IMR-90 (cell line): ENCODE data around the gene CACNG6. TPM values are rescaled to one million over a fixed set of nuclear protein-coding genes. Genes with fewer than 3 reads are reported as not detected.

Experiments used
- ATAC-seq: fragments of 200-7000 bp; cut with Tn5 transposase; 2 replicates; pipeline ENCODE4 v1.9.1; 2020; ENCODE audit warnings: low read depth, mild to moderate bottlenecking, moderate library complexity
- BruUV-seq: library from RNA; stranded (reverse); fragments of 400-500 nt; replicated peaks from 2 replicates; lab custom pipeline; 2021; lab: Mats Ljungman, UMichigan
- CTCF ChIA-PET: fragments of 300-600 bp; formaldehyde crosslinking; extraction: SDS; loops from one replicate; lab custom pipeline; 2021; ENCODE audit warnings: antibody characterized with exemption; lab: Yijun Ruan, JAX
- POLR2A ChIA-PET: fragments of 300-600 bp; sonication (Branson Sonifier 250); formaldehyde crosslinking; loops from one replicate; lab custom pipeline; 2022; ENCODE audit warnings: antibody characterized with exemption; ENCODE audit not compliant: unreplicated experiment; lab: Charles Lee
- DNase-seq: peaks from one replicate; pipeline ENCODE4 v3.0.0; 2013
- H2AFZ ChIP-seq: replicated peaks from 2 replicates; pipeline ENCODE3; 2013; ENCODE audit warnings: low read length, mild to moderate bottlenecking; ENCODE audit not compliant: poor library complexity
- H2AK5ac ChIP-seq: 2 replicates; pipeline ENCODE4 v1.6.1; 2013; ENCODE audit warnings: low read depth, low read length, inconsistent platforms
- H2AK9ac ChIP-seq: replicated peaks from 2 replicates; pipeline ENCODE3; 2013; ENCODE audit warnings: mild to moderate bottlenecking, low read depth, low read length, moderate library complexity; ENCODE audit not compliant: poor library complexity
- H2BK120ac ChIP-seq: 2 replicates; pipeline ENCODE4 v1.6.1; 2013; ENCODE audit warnings: low read depth, low read length, inconsistent platforms
- H2BK15ac ChIP-seq: 3 replicates; pipeline ENCODE4 v1.6.1; 2013; ENCODE audit warnings: low read depth, low read length, inconsistent platforms
- H2BK20ac ChIP-seq: 2 replicates; pipeline ENCODE4 v1.6.1; 2013; ENCODE audit warnings: low read depth, mild to moderate bottlenecking, inconsistent platforms, low read length, moderate library complexity
- H2BK5ac ChIP-seq: 2 replicates; pipeline ENCODE4 v1.6.1; 2013; ENCODE audit warnings: mild to moderate bottlenecking, low read depth, low read length, inconsistent platforms; ENCODE audit not compliant: poor library complexity, severe bottlenecking
- H3K14ac ChIP-seq: replicated peaks from 2 replicates; pipeline ENCODE4 v1.6.1; 2013; ENCODE audit warnings: low read depth, low read length, inconsistent platforms
- H3K18ac ChIP-seq: 2 replicates; pipeline ENCODE4 v1.6.1; 2013; ENCODE audit warnings: low read depth, low read length, control low read depth
- H3K23ac ChIP-seq: 2 replicates; pipeline ENCODE4 v1.6.1; 2013; ENCODE audit warnings: low read depth, low read length, inconsistent platforms
- H3K27ac ChIP-seq: 2 replicates; pipeline ENCODE4 v1.5.1; 2013; ENCODE audit warnings: mild to moderate bottlenecking, control low read depth, low read length; ENCODE audit not compliant: insufficient read depth
- H3K27me3 ChIP-seq: 2 replicates; pipeline ENCODE4 v1.6.1; 2013; ENCODE audit warnings: low read length; ENCODE audit not compliant: control insufficient read depth, insufficient read depth
- H3K36me3 ChIP-seq: 2 replicates; pipeline ENCODE4 v1.6.1; 2013; ENCODE audit warnings: low read length, mixed read lengths; ENCODE audit not compliant: control insufficient read depth, insufficient read depth
- H3K4ac ChIP-seq: 2 replicates; pipeline ENCODE4 v1.6.1; 2013; ENCODE audit warnings: low read depth, low read length, inconsistent platforms
- H3K4me1 ChIP-seq: 2 replicates; pipeline ENCODE4 v1.6.1; 2013; ENCODE audit warnings: low read length, mixed read lengths; ENCODE audit not compliant: control insufficient read depth, insufficient read depth
- H3K4me2 ChIP-seq: 2 replicates; pipeline ENCODE4 v1.6.1; 2013; ENCODE audit warnings: low read depth, mild to moderate bottlenecking, control low read depth, low read length, moderate library complexity
- H3K4me3 ChIP-seq: 2 replicates; pipeline ENCODE4 v1.5.1; 2013; ENCODE audit warnings: low read depth, mild to moderate bottlenecking, control low read depth, low read length, moderate library complexity; ENCODE audit not compliant: insufficient read depth
- H3K56ac ChIP-seq: 2 replicates; pipeline ENCODE4 v1.6.1; 2013; ENCODE audit warnings: low read length, inconsistent platforms; ENCODE audit not compliant: insufficient read depth; ENCODE audit errors: extremely low read depth
- H3K79me1 ChIP-seq, 2 experiments: 2 replicates each; pipeline ENCODE4 v1.6.1; 2013; ENCODE audit warnings: low read length in 2 of 2, inconsistent platforms in 1 of 2, low read depth in 1 of 2
- H3K9ac ChIP-seq: 2 replicates; pipeline ENCODE4 v1.6.1; 2013; ENCODE audit warnings: low read depth, low read length, control low read depth
- H3K9me1 ChIP-seq: 2 replicates; pipeline ENCODE4 v1.6.1; 2013; ENCODE audit warnings: low read length, inconsistent platforms; ENCODE audit not compliant: insufficient read depth
- H3K9me3 ChIP-seq: 2 replicates; pipeline ENCODE4 v1.6.1; 2013; ENCODE audit warnings: low read length; ENCODE audit not compliant: control insufficient read depth, insufficient read depth
- H4K20me1 ChIP-seq: 2 replicates; pipeline ENCODE4 v1.6.1; 2013; ENCODE audit warnings: low read length, inconsistent platforms; ENCODE audit not compliant: insufficient read depth
- H4K5ac ChIP-seq: 2 replicates; pipeline ENCODE4 v1.6.1; 2013; ENCODE audit warnings: mild to moderate bottlenecking, low read depth, low read length, control low read depth
- H4K8ac ChIP-seq, 2 experiments: 2 replicates each; pipeline ENCODE4 v1.6.1; 2013; ENCODE audit warnings: low read depth in 2 of 2, low read length in 2 of 2, control low read depth in 1 of 2, inconsistent platforms in 1 of 2
- H4K91ac ChIP-seq: 2 replicates; pipeline ENCODE4 v1.6.1; 2013; ENCODE audit warnings: low read depth, low read length, inconsistent platforms; ENCODE audit not compliant: insufficient read depth
- BHLHE40 ChIP-seq: fragments of 150-350 bp; IDR thresholded peaks from 2 replicates; pipeline ENCODE4 v1.6.1; 2016; ENCODE audit warnings: mild to moderate bottlenecking, low read depth, low read length
- CEBPB ChIP-seq: IDR thresholded peaks from 2 replicates; pipeline ENCODE4 v1.6.1; 2012; ENCODE audit warnings: low read depth, low read length, improper control_type of control experiment
- CHD1 ChIP-seq: IDR thresholded peaks from 2 replicates; pipeline ENCODE4 v1.6.1; 2012; ENCODE audit warnings: low read depth, low read length, improper control_type of control experiment
- FOS ChIP-seq: fragments of 150-350 bp; IDR thresholded peaks from 2 replicates; pipeline ENCODE4 v1.6.1; 2016; ENCODE audit warnings: low read depth, low read length
- MAFK ChIP-seq: IDR thresholded peaks from 2 replicates; pipeline ENCODE4 v1.6.1; 2012; ENCODE audit warnings: low read depth, low read length, improper control_type of control experiment
- MAZ ChIP-seq: IDR thresholded peaks from 2 replicates; pipeline ENCODE4 v1.6.1; 2012; ENCODE audit warnings: low read depth, mild to moderate bottlenecking, low read length, improper control_type of control experiment, moderate library complexity, borderline replicate concordance
- MXI1 ChIP-seq: IDR thresholded peaks from 2 replicates; pipeline ENCODE4 v1.6.1; 2012; ENCODE audit warnings: low read depth, mild to moderate bottlenecking, low read length, moderate library complexity, borderline replicate concordance
- NFE2L2 ChIP-seq: fragments of 150-350 bp; IDR thresholded peaks from 2 replicates; pipeline ENCODE4 v1.6.1; 2016; ENCODE audit warnings: low read depth, mild to moderate bottlenecking, low read length
- POLR2A ChIP-seq: IDR thresholded peaks from 2 replicates; pipeline ENCODE4 v1.6.1; 2012; ENCODE audit warnings: mild to moderate bottlenecking, low read depth, low read length
- RAD21 ChIP-seq: IDR thresholded peaks from 2 replicates; pipeline ENCODE4 v1.6.1; 2012; ENCODE audit warnings: low read length, improper control_type of control experiment
- RCOR1 ChIP-seq: IDR thresholded peaks from 2 replicates; pipeline ENCODE4 v1.6.1; 2012; ENCODE audit warnings: mild to moderate bottlenecking, low read length, improper control_type of control experiment; ENCODE audit not compliant: insufficient replicate concordance
- RFX5 ChIP-seq: IDR thresholded peaks from 2 replicates; pipeline ENCODE4 v1.8.0; 2012; ENCODE audit warnings: low read depth, mild to moderate bottlenecking, low read length, moderate library complexity
- SMC3 ChIP-seq: fragments of 150-350 bp; IDR thresholded peaks from 2 replicates; pipeline ENCODE4 v1.6.1; 2016; ENCODE audit warnings: low read depth, mild to moderate bottlenecking, antibody characterized with exemption, low read length, moderate library complexity
- WGBS, 2 experiments: methylation state at CpG; one replicate each; pipeline versions ENCODE4 v1.1.5 to v1.1.7; 2013; ENCODE audit warnings: missing lambda C conversion rate in 2 of 2; ENCODE audit not compliant: insufficient read length in 1 of 2; ENCODE audit errors: extremely low coverage in 2 of 2; 5-methylcytosine and 5-hydroxymethylcytosine counted together
- dilution Hi-C: fragments of 300-500 bp; cut with HindIII; formaldehyde crosslinking; loops from one replicate; pipeline ENCODE4 v1.14.3; 2018; ENCODE audit warnings: low sequenced_read_pairs; ENCODE audit not compliant: unreplicated experiment
- in situ Hi-C: fragments of 300-500 bp; cut with MboI; formaldehyde crosslinking; loops from 3 replicates; pipeline ENCODE4 v1.14.3; 2019; ENCODE audit warnings: low sequenced_read_pairs, inconsistent platforms, mixed read lengths
- intact Hi-C: fragments of 100-400 bp; cut with micrococcal nuclease; formaldehyde crosslinking; loops from 2 replicates; pipeline ENCODE4 v1.10.0; 2022
- polyA plus RNA-seq, 3 experiments: library from polyadenylated mRNA; depleted of rRNA; stranded (reverse); fragments of >200 nt; gene quantifications; 2 replicates each; pipeline ENCODE4 v1.2.3, GENCODE V29; 2012; ENCODE audit warnings: low replicate concordance in 1 of 3
- total RNA-seq: library from RNA; depleted of rRNA; stranded (reverse); fragments of >200 nt; gene quantifications from 2 replicates; pipeline ENCODE4 v1.2.3, GENCODE V29; 2012
- TF ChIP-seq, protein P1 (sequence below): fragments of 150-350 bp; IDR thresholded peaks from 2 replicates; pipeline ENCODE4 v1.6.1; 2017; ENCODE audit warnings: mild to moderate bottlenecking, antibody characterized with exemption, low read length, low read depth
- TF ChIP-seq, protein P2 (sequence below): conservative IDR thresholded peaks from 2 replicates; pipeline ENCODE4 v1.5.1; 2012; ENCODE audit warnings: mild to moderate bottlenecking, low read depth, low read length, improper control_type of control experiment
- TF ChIP-seq, protein P3 (sequence below): fragments of 150-350 bp; IDR thresholded peaks from 2 replicates; pipeline ENCODE4 v1.6.1; 2016; ENCODE audit warnings: low read depth, mild to moderate bottlenecking, low read length, moderate library complexity, borderline replicate concordance

The CACNG6 gene
- total and polyA plus RNA-seq, 2 of the 4 experiments (the other 2 are of a cell fraction), result not detected

DNA sequence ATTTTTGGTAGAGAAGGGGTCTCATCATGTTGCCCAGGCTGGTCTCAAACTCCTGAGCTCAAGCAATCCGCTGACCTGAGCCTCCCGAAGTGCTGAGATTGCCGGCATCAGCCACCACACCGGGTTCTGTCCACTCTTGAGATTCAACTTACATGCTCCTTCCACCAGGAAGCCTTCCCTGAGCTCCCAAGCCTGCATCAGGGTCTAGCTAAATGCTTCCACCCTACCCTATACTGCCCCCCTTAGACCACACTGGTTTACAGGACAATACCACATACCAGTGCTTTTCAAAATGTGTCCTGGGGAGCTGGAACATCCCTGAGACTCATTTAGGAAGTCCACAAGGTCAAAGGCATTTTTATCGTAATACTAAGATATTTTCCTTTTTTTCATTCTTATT lies 43.8 kb upstream of the CACNG6 start:
- Histone ChIP-seq H3K4me1 (no peaks in the 10 kb centered on the region), H2AK5ac (no peak overlapping the region), H3K4me2 (no peak overlapping the region), H4K91ac (no peak overlapping the region), H2AFZ (no peak overlapping the region), H4K20me1 (no peaks in the 10 kb centered on the region), H3K36me3 (no peaks in the 10 kb centered on the region), H4K5ac (no peak overlapping the region), H3K4me3 (no peak overlapping the region), H3K56ac (no peak overlapping the region), H3K18ac (no peak overlapping the region), H3K9me1 (no peaks in the 10 kb centered on the region; the same call in 1 of the 2 replicates), H3K9me3 (no peaks in the 10 kb centered on the region; the same call in 1 of the 2 replicates), H2BK120ac (no peak overlapping the region), H3K4ac (no peak overlapping the region), H2BK15ac (no peak overlapping the region), H3K27me3 (peaks cover 3% of the 10 kb centered on the region; the same call in 1 of the 2 replicates), H3K14ac (no peak overlapping the region), H3K23ac (no peak overlapping the region), H2BK20ac (no peak overlapping the region), H3K27ac (no peak overlapping the region), H4K8ac (no peak overlapping the region), H3K79me1 (no peaks in the 10 kb centered on the region), H2AK9ac (no peak overlapping the region), H3K9ac (no peak overlapping the region), H2BK5ac (no peak overlapping the region)
- in situ Hi-C loops, result no loop called here
- ATAC-seq (no peak), DNase-seq (no peak)
- dilution Hi-C loops, result no loop called here
- WGBS, 2 experiments, result no CpG with 5 or more reads among the region's 5 CpGs
- CTCF ChIA-PET, result interaction anchor here (0.6 kb wide), 1 partner anchor 362 kb away, joined by 3 read pairs; no protein-coding TSS in a partner anchor
- intact Hi-C loops, result no loop called here
- POLR2A ChIA-PET, result no interaction called here
- BruUV-seq, result no TSS peak
- TF ChIP-seq MAZ, result no peak
- TF ChIP-seq, protein P1, sequence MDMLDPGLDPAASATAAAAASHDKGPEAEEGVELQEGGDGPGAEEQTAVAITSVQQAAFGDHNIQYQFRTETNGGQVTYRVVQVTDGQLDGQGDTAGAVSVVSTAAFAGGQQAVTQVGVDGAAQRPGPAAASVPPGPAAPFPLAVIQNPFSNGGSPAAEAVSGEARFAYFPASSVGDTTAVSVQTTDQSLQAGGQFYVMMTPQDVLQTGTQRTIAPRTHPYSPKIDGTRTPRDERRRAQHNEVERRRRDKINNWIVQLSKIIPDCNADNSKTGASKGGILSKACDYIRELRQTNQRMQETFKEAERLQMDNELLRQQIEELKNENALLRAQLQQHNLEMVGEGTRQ, result no peak
- TF ChIP-seq, protein P2, sequence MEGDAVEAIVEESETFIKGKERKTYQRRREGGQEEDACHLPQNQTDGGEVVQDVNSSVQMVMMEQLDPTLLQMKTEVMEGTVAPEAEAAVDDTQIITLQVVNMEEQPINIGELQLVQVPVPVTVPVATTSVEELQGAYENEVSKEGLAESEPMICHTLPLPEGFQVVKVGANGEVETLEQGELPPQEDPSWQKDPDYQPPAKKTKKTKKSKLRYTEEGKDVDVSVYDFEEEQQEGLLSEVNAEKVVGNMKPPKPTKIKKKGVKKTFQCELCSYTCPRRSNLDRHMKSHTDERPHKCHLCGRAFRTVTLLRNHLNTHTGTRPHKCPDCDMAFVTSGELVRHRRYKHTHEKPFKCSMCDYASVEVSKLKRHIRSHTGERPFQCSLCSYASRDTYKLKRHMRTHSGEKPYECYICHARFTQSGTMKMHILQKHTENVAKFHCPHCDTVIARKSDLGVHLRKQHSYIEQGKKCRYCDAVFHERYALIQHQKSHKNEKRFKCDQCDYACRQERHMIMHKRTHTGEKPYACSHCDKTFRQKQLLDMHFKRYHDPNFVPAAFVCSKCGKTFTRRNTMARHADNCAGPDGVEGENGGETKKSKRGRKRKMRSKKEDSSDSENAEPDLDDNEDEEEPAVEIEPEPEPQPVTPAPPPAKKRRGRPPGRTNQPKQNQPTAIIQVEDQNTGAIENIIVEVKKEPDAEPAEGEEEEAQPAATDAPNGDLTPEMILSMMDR, result no peak
- TF ChIP-seq, protein P3, sequence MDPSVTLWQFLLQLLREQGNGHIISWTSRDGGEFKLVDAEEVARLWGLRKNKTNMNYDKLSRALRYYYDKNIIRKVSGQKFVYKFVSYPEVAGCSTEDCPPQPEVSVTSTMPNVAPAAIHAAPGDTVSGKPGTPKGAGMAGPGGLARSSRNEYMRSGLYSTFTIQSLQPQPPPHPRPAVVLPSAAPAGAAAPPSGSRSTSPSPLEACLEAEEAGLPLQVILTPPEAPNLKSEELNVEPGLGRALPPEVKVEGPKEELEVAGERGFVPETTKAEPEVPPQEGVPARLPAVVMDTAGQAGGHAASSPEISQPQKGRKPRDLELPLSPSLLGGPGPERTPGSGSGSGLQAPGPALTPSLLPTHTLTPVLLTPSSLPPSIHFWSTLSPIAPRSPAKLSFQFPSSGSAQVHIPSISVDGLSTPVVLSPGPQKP, result no peak
- TF ChIP-seq CEBPB, result no peak
- TF ChIP-seq RAD21, result no peak
- no peak for TF ChIP-seq NFE2L2
- TF ChIP-seq CHD1, result no peak
- no peak for TF ChIP-seq SMC3
- no peak for TF ChIP-seq BHLHE40
- TF ChIP-seq MXI1, result no peak
- TF ChIP-seq FOS, result no peak
- no peak for TF ChIP-seq MAFK
- no peak for TF ChIP-seq RCOR1
- TF ChIP-seq POLR2A, result no peak
- TF ChIP-seq RFX5, result no peak
